Panc1 (cell line): ENCODE data around the gene ARL14. TPM values are rescaled to one million over a fixed set of nuclear protein-coding genes. Genes with fewer than 3 reads are reported as not detected.

Source experiments
- ATAC-seq: fragments of 200-7000 bp; cut with Tn5 transposase; 2 replicates; pipeline ENCODE4 v1.9.1; 2020; ENCODE audit warnings: mild to moderate bottlenecking, moderate library complexity
- BruUV-seq: library from RNA; stranded (reverse); fragments of 400-500 nt; replicated peaks from 2 replicates; lab custom pipeline; 2021; lab: Mats Ljungman, UMichigan
- CTCF ChIA-PET: fragments of 300-600 bp; sonication (Branson Sonifier 250); formaldehyde crosslinking; loops from one replicate; lab custom pipeline; 2022; ENCODE audit warnings: antibody characterized with exemption; lab: Charles Lee
- POLR2A ChIA-PET: fragments of 300-600 bp; sonication (Branson Sonifier 250); formaldehyde crosslinking; loops from one replicate; lab custom pipeline; 2022; ENCODE audit warnings: antibody characterized with exemption; lab: Charles Lee
- DNase-seq: peaks from one replicate; pipeline ENCODE4 v3.0.0-alpha.2; 2010; ENCODE audit warnings: low read depth, low spot score
- H3K27ac ChIP-seq: 2 replicates; pipeline ENCODE4 v1.5.1; 2011; ENCODE audit warnings: mild to moderate bottlenecking, low read length, inconsistent platforms
- H3K27me3 ChIP-seq: fragments of 200-500 bp; sonication (Bioruptor generic); 2 replicates; pipeline ENCODE4 v1.6.0; 2014; ENCODE audit warnings: low read length, inconsistent platforms; ENCODE audit not compliant: control insufficient read depth, insufficient read depth
- H3K36me3 ChIP-seq: fragments of 200-500 bp; sonication (Bioruptor generic); 2 replicates; pipeline ENCODE4 v1.5.1; 2014; ENCODE audit warnings: inconsistent platforms, mild to moderate bottlenecking, low read length, moderate library complexity; ENCODE audit not compliant: control insufficient read depth, insufficient read depth
- H3K4me1 ChIP-seq: 2 replicates; pipeline ENCODE4 v1.5.1; 2011; ENCODE audit warnings: inconsistent platforms, mild to moderate bottlenecking, low read length, moderate library complexity; ENCODE audit not compliant: control insufficient read depth, insufficient read depth
- H3K4me3 ChIP-seq, 2 experiments: 2 replicates each; pipeline ENCODE4 v1.5.1; 2011 to 2012; ENCODE audit warnings: low read depth in 2 of 2, low read length in 2 of 2, mild to moderate bottlenecking in 2 of 2, inconsistent platforms in 1 of 2, moderate library complexity in 1 of 2
- H3K9me3 ChIP-seq: fragments of 200-500 bp; sonication (Bioruptor generic); 2 replicates; pipeline ENCODE4 v1.5.1; 2014; ENCODE audit warnings: low read depth, mild to moderate bottlenecking, inconsistent platforms, low read length, moderate library complexity; ENCODE audit not compliant: control insufficient read depth, insufficient read depth
- CTCF ChIP-seq: fragments of 450-650 bp; IDR thresholded peaks from 2 replicates; pipeline ENCODE4 v1.5.1; 2017; ENCODE audit warnings: mild to moderate bottlenecking
- POLR2AphosphoS5 ChIP-seq: IDR thresholded peaks from 2 replicates; pipeline ENCODE4 v1.6.1; 2012; ENCODE audit warnings: mild to moderate bottlenecking, low read depth, low read length, moderate library complexity
- REST ChIP-seq, 2 experiments: IDR thresholded peaks; 2 replicates each; pipeline ENCODE4 v1.6.1; 2011 to 2012; ENCODE audit warnings: low read depth in 2 of 2, control low read depth in 1 of 2, low read length in 1 of 2, mild to moderate bottlenecking in 1 of 2, moderate library complexity in 1 of 2; ENCODE audit not compliant: insufficient read depth in 1 of 2
- SIN3A ChIP-seq: IDR thresholded peaks from 2 replicates; pipeline ENCODE4 v1.6.1; 2012; ENCODE audit warnings: low read depth, mild to moderate bottlenecking, low read length, moderate library complexity, borderline replicate concordance; ENCODE audit not compliant: insufficient read depth
- TCF7L2 ChIP-seq: IDR thresholded peaks from 2 replicates; pipeline ENCODE4 v1.6.1; 2011; ENCODE audit warnings: mild to moderate bottlenecking, low read depth, low read length, inconsistent platforms
- in situ Hi-C: cut with HindIII; loops from 2 replicates; pipeline ENCODE4 v1.10.0; 2016; ENCODE audit warnings: low sequenced_read_pairs, low pct_unique_long_range_greater_than_20kb
- intact Hi-C: fragments of 100-400 bp; cut with micrococcal nuclease; formaldehyde crosslinking; loops from one replicate; pipeline ENCODE4 v1.10.0; 2022; ENCODE audit not compliant: unreplicated experiment
- total RNA-seq: library from RNA; stranded (reverse); gene quantifications from one replicate; pipeline ENCODE4 v1.2.1, GENCODE V29; 2021; ENCODE audit not compliant: unreplicated experiment

The ARL14 gene
- total RNA-seq, 1 experiment from 2014 or later = 2.5 TPM

- CTCF ChIA-PET = no interaction called here
- no peaks in the 10 kb centered on the region for H3K27me3 ChIP-seq
- ATAC-seq = no peak
- DNase-seq = no peak
- no peak overlapping the region for H3K4me3 ChIP-seq
- in situ Hi-C loops (no loop called here), intact Hi-C loops (no loop called here)
- H3K4me1 ChIP-seq = 0 out of 2 replicates have a peak, but pooled peaks cover 4% of the 10 kb centered on the region
- POLR2A ChIA-PET = interaction anchor here (0.6 kb wide), 1 partner anchor 318 kb away, joined by 5 read pairs; no protein-coding TSS in a partner anchor
- H3K36me3 ChIP-seq = no peaks in the 10 kb centered on the region
- H3K9me3 ChIP-seq = no peaks in the 10 kb centered on the region
- TF ChIP-seq TCF7L2 (no peak), POLR2AphosphoS5 (no peak), SIN3A (no peak), REST (IDR thresholded peaks at IDR 0.05; ENCODE audit: insufficient read depth in 1 of 2, low read depth in 2 of 2, low read length in 1 of 2) (no peak), CTCF (no peak)
- H3K27ac ChIP-seq = no peak overlapping the region
- no TSS peak for BruUV-seq
Measured at GRCh38 chr3:160644491-160644890, 32.5 kb upstream of the ARL14 start.

GRCh38 chr3:160648701-160649100 is 28.3 kb upstream of the ARL14 start:
- no peaks in the 10 kb centered on the region for H3K9me3 ChIP-seq

More at GRCh38 chr3:160648701-160649100, 28.3 kb upstream of the ARL14 start:
- Histone ChIP-seq H3K4me3 (no peak overlapping the region), H3K36me3 (no peaks in the 10 kb centered on the region), H3K4me1 (0 out of 2 replicates have a peak, but pooled peaks cover 4% of the 10 kb centered on the region), H3K27ac (no peak overlapping the region), H3K27me3 (no peaks in the 10 kb centered on the region)
- DNase-seq = no peak
- intact Hi-C loops (no loop called here), in situ Hi-C loops (no loop called here)
- POLR2A ChIA-PET = no interaction called here
- CTCF ChIA-PET = no interaction called here
- ATAC-seq = no peak
- no peak for TF ChIP-seq REST (IDR thresholded peaks at IDR 0.05; ENCODE audit: insufficient read depth in 1 of 2, low read depth in 2 of 2, low read length in 1 of 2)
- no peak for TF ChIP-seq SIN3A
- no peak for TF ChIP-seq POLR2AphosphoS5
- BruUV-seq = no TSS peak
